SK-N-DZ (cell line): Measurements from ENCODE around the gene APCS. TPM values are rescaled to one million over a fixed set of nuclear protein-coding genes. Genes with fewer than 3 reads are reported as not detected.

Experiments used
- DNase-seq: peaks from one replicate; pipeline ENCODE4 v3.0.0-alpha.2; 2015; ENCODE audit warnings: low spot score
- polyA plus RNA-seq, 2 experiments: library from polyadenylated mRNA; depleted of rRNA; stranded (reverse); fragments of >200 nt; gene quantifications; 2 replicates each; pipeline ENCODE4 v1.2.3, GENCODE V29; 2014

APCS gene, protein sequence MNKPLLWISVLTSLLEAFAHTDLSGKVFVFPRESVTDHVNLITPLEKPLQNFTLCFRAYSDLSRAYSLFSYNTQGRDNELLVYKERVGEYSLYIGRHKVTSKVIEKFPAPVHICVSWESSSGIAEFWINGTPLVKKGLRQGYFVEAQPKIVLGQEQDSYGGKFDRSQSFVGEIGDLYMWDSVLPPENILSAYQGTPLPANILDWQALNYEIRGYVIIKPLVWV
- polyA plus RNA-seq (2014; cell fraction: cytosol; rRNA removed) = not detected in 2 replicates
- not detected in 2 replicates for polyA plus RNA-seq (2014; cell fraction: nucleus; rRNA removed)

DNA sequence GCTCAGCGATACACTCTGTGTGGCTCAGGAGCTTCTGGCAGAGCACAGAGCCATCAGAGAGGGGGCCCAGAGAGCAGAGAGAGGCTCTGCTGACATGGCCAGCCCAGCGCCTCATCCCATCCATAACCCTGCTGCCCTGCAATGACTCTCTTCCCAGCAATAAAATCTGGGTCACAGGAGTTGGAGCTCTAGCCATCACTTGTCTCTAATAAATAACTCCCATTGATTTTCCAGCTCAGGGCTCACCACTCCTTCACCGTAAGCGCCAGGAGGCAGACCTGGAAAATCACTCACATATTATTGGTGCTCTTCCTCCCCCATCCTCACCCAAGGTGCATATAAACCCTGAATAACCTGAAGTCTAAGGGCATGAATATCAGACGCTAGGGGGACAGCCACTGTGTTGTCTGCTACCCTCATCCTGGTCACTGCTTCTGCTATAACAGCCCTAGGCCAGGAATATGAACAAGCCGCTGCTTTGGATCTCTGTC is at the start of gene APCS:
TSS of gene APCS (plus strand) at position 366 of the 491 bp plus-strand sequence. CDS start at position 462, 96 bp downstream.
- DNase-seq = no peak

DNA sequence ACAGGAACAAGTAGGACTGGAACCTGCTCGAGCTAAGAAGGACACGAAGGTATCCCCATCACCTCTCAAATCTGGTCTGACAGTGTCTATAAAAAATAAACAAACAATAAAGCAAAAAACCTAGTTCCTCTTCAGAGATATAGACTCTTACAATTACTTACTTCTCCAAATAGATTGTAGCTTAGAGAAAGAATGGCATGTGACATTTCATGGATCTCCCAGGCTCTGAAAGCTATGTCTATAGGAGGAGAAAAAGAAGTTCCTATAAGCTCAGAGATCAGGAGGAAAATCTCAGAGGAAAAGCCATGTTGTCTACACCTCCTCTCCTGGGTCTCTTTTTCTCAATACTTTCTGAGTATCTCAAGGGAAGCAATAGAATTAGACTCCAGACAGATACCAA is 39.5 kb upstream of the APCS start:
- DNase-seq = no peak

DNA sequence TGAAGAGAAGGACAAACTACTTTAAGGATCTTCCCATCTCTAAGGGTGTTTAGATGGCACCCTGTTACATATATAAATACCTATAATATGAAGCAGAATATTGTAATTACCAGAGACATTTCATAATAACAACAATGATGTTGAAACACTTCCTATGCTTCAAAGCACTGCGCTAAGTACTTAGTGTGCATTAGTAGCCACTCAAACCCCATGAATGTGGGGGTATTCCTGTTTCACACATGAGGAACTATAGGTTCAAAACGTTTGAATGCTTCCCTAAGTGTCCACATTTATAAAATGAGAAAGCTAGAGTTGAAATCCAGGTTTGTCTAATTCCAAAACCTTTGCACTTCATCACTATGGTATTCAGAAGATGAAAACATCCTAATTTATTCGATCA is 33.4 kb upstream of the APCS start:
- DNase-seq = no peak

DNA sequence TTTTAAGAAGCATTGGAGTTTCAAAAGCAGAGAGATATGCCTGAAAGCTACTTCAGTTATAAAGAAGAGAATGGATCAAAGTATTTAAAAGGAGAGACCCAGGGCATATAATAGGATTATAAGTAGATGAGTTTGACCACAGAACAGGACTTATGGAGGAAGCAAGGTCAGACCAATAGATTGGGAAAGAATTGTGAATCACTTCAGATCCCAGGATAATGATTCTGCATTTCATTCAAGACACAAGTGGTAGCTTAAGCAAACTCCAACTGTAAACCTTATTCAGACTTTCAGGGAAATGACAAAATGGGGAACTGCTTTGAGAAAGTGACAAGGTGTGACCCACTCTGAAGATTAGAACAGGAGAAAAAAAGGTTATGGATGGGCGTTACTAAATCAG is 32.9 kb upstream of the APCS start:
- DNase-seq = no peak

DNA sequence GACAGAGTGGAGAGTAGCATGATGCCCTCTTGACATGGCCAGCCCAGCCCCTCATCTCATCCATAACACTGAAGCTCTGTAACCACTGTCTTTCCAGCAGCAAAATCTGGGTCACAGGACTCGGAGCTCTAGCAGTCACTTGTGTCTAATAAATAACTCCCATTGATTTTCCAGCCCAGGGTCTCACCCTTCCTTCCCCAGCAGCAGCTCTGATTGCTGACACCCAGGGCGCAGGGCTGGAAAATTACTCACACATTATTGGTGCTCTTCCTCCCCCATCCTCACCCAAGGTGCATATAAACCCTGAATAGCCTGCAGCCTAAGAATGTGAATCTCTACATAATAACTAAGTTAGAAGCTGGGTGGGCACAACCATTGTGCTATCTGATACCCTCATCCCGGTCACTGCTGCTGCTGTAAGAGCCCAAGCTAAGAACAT is 30.7 kb upstream of the APCS start:
- no peak for DNase-seq

DNA sequence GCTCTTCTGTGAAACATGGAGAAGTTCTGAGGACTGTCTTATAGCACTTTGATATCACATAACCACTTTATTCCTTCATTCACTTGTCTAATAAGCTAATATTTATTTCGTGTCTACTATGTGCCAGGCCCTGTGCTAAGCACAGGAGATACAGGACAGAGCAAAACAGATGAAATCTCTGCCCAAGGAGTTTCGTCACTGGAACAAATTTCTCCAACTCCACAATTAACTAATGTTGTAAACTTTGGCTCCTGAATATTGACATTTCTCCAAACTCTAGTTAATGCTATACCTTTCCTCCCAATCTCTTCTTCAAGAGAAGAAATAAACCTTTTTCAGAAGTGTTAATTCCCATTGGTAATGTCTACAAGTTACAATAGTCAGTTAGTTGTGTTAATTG is 27.0 kb upstream of the APCS start:
- DNase-seq = no peak

DNA sequence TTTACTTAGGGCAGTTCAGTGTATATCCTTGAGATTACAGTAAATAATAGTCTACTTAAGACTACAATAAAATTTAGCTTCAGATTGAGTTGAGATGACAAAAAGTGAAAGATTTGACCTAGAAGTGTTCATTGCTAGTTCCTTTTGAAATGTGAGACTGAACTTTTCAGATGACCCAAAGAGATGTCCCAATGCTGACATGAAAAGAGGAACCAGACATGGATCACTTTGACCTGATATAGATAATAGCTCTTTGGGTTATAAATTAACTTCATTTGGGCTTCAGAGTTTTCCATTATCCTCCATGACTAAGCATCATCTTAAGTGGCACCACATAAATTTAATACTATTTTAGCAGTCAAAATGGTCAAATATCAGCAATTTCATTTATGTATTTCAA is 26.1 kb upstream of the APCS start:
- no peak for DNase-seq

DNA sequence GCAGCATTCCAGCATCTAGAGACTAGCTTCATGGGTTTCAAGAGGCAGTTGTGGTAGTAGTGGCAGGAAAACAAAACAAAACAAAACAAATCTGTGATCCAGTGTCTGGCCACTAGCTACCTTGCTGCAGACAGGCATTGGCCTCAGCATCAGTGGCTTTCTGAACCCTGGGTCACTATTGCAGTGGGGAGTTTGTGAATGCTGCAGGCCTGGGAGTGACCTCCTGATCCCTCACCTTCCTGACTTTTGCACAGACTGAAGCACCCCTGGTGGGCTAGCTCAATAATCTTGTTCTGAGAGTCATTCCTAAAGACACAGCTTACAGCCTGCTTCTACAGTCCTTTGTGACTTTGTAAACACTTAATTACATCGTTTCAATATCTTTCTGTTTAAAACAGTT is 24.9 kb upstream of the APCS start:
- DNase-seq = no peak

DNA sequence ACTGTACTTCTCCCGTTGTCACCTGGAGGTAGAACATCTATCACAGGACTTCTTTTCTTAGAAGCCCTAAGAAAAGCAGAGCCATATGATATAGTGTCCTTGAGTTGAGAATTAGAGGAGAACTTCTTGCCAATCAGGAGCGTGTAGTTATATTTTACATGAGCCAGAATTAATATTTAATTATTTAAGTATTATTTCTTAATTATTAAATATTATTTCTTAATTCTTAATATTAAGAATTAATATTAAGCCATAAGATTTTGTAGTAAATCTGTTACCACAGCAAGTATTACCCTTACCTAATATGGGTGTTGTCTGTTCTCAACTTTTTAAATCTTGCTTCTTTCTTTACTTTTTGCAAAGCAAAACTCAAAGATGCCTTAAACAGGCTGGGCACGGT is 10.2 kb upstream of the APCS start:
- no peak for DNase-seq

DNA sequence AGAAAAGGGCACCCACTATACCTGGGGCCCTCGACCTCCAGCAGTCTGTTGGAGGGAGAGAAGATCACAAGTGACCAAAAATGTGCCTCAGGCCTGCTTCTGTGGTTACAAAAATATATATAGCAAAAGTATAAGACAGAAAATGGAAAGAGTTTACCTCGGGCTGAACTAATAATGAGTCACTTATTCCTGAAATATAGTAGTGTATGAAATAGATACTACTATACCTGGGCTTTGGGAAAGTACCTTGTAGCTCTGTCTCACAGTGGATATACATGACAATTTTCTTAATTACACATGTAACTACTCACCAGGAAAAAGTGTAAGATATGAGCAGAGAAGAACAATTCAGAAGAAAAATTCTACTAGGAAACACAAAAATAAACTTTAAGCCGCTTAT is 7.3 kb upstream of the APCS start:
- DNase-seq = no peak

DNA sequence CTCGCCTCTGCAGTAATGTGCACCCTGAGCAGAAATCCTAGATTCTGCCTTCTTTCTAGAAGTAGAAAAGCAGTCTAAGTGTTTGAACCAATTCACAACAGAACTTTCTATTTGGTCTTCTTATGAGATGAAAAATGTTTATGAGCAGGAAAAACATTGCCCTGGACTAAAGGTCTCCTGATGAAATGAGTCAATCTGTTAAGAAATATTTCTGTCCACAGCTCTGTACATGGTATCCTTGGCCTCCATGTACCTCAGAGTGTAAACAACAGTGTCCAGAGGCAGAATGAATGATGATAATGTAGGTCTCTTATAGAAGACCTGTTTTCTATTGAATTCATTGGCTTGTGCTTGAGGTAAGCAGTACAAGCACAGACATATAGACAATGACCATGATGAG is 6.2 kb upstream of the APCS start:
- no peak for DNase-seq

DNA sequence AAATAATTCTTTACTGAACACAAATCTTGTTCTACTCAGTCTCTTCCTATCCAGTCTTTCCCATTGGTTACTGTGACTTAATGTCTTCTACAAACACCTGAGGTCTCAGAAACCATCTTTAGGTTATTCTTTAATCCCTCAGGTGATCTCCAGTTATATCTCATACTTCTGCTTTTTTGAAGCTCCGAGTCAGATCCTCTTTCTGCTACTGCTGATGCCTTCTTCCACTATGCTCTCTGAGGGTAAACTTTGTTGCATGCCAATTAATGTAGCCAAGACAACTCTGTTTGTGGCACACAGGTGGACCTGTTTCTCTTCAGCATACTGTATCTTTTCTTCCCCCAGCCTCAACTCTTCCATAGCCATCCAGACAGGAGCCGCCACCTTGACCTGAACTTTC is 3.1 kb upstream of the APCS start:
- DNase-seq = no peak

DNA sequence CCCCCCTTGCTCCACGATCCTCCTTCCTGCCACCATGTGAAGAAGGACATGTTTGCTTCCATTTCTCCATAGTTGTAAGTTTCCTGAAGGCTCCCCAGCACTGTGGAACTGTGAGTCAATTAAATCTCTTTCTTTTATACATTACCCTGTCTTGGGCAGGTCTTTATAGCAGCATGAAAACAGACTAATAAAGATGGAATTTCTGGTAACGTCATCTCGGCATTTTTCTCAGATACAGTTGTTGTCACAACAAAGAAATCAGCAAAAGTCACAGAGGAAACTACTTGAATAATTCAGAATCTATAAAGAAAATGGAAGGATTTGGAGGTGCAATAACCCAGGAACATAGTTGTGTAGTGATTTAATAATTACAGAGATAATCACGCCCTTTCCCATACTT is 4.4 kb downstream of the APCS start:
- no peak for DNase-seq

DNA sequence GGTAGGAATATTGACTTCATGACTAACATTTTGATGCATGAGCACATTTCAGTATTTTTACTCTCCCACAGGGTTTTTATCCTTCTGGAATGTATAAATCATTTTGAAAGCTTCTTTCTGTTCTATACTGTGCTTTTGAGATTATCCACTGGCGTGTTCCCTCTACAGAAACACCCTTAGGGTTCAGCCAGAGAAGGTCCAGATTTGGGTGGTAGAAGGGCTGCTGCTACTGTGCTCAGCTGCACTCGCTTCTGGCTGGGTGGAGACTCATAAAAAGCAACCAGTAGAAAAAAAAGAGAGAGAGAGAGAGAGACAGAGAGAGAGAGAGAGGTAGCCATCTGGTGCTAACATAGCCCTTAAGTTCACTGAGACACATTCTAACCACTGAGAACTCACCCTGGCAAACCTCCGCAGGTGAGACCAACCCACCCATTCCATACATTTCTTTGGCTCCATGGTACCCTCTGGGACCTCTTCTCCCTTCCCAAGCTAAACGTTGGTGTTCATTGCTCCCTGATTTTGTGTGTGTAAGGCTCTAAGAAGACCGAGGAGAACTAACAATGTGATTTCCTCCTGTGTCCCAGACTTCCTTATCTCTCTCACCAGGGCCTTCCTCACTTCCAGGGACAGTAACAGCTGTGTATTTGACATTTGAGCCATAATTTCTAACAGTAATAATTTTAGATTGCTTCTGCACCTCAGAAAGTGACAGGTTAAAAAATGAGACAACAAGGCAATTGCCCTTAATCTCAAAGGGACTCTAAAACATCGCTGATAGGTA is 7.2 kb downstream of the APCS start:
- DNase-seq = no peak

DNA sequence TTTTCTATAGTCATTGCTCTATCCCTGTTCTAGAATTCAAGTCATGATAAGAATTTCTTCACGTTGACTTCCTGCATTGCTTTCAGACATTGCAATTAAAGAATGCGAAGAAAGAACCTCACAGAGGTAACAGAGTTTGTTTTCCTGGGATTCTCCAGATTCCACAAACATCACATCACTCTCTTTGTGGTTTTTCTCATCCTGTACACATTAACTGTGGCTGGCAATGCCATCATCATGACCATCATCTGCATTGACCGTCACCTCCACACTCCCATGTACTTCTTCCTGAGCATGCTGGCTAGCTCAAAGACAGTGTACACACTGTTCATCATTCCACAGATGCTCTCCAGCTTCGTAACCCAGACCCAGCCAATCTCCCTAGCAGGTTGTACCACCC is 10.6 kb downstream of the APCS start:
- no peak for DNase-seq

DNA sequence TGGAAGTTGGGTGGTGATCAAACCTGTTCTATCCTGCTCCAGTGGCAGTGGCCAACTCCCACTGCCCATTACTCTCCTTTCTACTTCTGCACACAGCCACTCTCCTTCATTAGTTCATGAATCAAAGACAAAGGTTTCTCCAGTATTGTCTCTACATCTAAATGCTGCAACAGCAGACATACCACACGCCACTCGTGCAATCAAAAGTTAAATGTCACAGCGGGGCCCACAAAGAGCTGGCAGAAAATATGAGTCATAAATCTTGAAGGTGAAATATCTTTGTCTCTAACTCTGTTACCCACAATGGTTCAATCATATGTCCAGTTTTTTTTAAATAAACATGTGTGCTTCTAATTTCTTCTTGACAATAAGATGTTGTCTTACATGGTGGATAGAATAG is 13.3 kb downstream of the APCS start:
- no peak for DNase-seq

DNA sequence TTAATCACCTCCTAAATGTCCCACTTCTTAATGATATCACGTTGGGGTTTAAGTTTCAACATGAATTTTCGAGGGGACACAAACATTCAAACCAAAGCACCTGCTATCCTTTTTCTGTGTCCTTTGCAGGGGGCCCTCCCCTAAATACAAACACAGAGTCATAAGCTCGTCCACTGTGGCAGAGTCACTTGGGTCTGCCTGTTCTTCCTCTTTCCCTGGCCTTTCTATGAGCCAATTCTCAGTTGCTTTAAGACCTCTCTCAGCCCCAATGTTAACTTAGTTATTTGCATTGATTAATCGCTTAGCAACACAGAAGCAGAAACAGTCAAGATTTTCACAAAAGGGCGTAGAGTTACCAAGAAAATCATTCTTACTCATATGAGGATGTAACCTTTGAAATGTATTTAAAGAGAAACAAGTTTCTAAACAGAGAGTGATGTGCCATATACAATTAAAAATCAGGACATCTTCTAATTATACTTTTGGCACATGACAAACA is 14.9 kb downstream of the APCS start:
- no peak for DNase-seq

DNA sequence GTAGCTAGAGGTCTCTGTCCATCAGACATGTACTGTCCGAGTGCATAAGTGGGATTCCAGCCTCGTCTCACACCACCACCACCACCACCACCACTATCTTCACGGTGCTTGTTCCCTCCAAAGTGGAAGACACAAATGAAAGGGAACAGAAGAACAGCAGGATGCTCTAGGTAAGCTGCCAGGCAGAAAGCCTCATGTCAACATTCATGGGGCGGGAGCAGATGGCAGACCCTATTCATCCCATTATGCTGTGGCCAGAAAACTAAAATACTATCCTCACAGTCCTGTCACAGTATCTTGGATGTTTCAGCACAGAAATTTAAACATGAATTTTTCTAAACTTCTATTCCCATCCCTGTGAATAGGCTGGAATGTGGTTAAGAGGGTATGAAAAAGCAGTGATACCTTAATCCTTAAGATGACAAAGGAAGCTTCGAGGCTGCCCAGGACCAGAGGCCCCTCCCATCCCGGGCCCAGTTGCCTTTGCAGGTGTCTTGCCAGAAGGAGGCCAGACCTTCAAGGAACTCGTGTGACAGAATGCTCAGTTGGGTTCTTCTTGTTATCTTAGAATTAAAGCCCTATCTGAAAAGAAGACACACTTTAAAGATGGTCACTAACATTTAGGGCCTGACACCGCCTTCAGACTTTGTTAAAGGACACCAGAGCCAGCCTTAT is 24.7 kb downstream of the APCS start:
- DNase-seq = no peak

DNA sequence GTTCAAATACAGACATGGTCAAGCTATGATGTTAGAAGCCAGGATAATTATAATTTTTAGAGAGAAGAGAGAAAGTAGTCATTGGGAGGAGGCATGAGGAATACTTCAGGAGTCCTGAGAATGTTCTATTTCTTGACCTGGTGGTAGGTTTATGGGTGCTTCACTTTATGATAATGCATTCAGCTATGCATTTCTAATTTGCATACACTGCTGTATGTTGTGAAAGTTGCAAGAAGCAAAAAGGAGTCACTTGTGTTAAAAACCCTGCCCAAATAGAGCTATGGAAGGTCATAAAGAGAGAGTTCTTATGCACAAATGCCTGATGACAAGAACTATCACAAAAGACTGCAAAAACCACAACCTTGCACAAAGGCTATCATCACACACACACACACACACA is 45.3 kb downstream of the APCS start:
- DNase-seq = no peak
